Activated T-cell treated with anti-CD3 and anti-CD28 coated beads, Interleukin-2, amount 50 U/mL, for 4 hours (primary cell): ENCODE data around the gene RWDD4. TPM values are rescaled to one million over a fixed set of nuclear protein-coding genes. Genes with fewer than 3 reads are reported as not detected.
A peak's percentile ranks its signal among the peaks of the same experiment; 100 is the strongest.

Experiments used
- ATAC-seq, 2 donors: fragments of 200-7000 bp; cut with Tn5 transposase; one replicate each; pipeline ENCODE4 v1.10.0; 2021
- DNase-seq: peaks from one replicate; pipeline ENCODE4 v3.0.0-alpha.2; 2020
- H3K27me3 Mint-ChIP-seq: one replicate; pipeline ENCODE4 v1.8.0; 2021; ENCODE audit warnings: low read depth, mixed read lengths
- H3K36me3 Mint-ChIP-seq: one replicate; pipeline ENCODE4 v1.8.0; 2022; ENCODE audit warnings: mixed read lengths; ENCODE audit not compliant: insufficient read depth
- H3K4me1 Mint-ChIP-seq: one replicate; pipeline ENCODE4 v1.8.0; 2021; ENCODE audit warnings: low read depth, mixed read lengths
- H3K4me3 Mint-ChIP-seq: one replicate; pipeline ENCODE4 v1.8.0; 2021; ENCODE audit warnings: mild to moderate bottlenecking, moderate library complexity, mixed read lengths
- H3K9me3 Mint-ChIP-seq: one replicate; pipeline ENCODE4 v1.8.0; 2021; ENCODE audit warnings: mixed read lengths
- total RNA-seq, 3 donors: library from RNA; stranded (reverse); gene quantifications; one replicate each; pipeline ENCODE4 v1.2.1, GENCODE V29; 2021

Gene RWDD4
- 10 to 100 TPM; 28.0 to 30.7 (median 29.7) TPM for total RNA-seq

DNA sequence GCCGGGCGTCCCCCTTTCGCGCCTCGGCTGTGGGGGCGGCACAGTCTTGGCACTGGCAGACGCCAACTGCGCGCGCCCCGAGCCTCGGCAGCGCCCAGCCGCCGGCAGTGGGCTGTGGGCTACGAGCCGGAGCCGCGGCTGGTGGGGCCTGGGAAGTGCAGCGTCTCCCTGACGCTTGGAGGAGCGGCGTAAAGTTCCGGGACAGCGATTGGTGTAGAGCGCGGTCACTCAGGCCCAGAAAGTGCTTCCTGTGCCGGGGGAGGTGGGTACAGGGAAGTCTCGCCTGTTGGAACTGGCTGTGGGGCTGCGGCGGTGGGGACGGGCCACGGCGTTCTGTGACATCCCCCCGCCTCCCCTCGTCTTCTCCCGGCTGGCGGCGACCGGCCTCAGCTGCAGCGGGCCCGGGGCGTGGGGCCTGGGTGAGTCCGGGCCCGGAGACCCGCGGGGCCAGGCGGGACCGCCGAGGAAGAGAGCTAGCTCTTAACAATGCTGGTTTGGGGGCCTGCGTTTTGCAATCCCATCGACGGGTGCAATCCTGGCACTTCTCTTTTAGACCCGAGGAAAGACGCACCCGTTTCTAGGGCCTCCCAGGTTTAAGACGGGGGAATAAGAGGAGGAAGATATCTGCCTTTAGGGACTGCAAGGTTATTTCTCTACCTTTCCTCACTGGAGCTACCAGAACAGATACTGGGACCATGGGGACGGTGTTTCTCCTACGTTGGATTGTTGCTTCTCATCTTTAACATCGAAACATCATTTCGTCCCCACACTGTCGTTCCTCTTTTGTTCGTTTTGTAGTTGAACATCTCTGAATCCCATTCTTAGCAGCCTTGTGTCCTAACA lies at the start of gene RWDD4, which contains the start of gene TRAPPC11:
Gene RWDD4 (minus strand): TSS at position 157 of the 843 bp plus-strand sequence. CDS start 233 bp downstream, outside the sequence.
Gene TRAPPC11 (plus strand): TSS at position 265 of the 843 bp plus-strand sequence. CDS start 4,575 bp downstream, outside the sequence.
- DNase-seq: peak; percentile 92
- Mint-ChIP-seq H3K4me1 (peaks cover 29% of the 10 kb centered on the region), H3K27me3 (no peaks in the 10 kb centered on the region)

DNA sequence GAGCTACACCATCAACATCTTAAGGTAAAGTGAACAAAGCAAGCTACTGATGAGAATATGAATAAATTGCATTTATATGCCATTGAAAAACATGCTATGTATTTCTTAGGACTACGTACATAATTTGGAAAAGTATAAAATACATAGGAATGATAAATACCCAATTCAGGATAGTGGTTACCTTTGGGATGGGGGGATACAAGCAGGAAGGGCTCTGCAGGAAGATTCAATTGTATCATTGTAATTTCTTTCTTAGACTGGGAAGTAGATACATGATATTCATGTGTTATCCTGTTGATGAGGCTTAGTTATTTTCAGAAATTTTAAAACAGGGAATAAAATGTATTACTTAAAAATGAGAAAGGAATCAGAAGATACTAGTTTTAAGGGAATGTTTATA lies 43.5 kb upstream of the RWDD4 start:
- H3K9me3 Mint-ChIP-seq: no peaks in the 10 kb centered on the region
- no peaks in the 10 kb centered on the region for H3K27me3 Mint-ChIP-seq
- ATAC-seq: no peak
- H3K4me1 Mint-ChIP-seq: no peaks in the 10 kb centered on the region
- no peak overlapping the region for H3K4me3 Mint-ChIP-seq
- H3K36me3 Mint-ChIP-seq: peaks cover 48% of the 10 kb centered on the region
- DNase-seq: no peak

More for the DNA sequence above, at the start of gene RWDD4, which contains the start of gene TRAPPC11:
- ATAC-seq: peak; percentile 99
- Mint-ChIP-seq H3K9me3 (no peaks in the 10 kb centered on the region), H3K36me3 (peaks cover 3% of the 10 kb centered on the region), H3K4me3 (peak within 1 kb of the TSS; percentile 94)

DNA sequence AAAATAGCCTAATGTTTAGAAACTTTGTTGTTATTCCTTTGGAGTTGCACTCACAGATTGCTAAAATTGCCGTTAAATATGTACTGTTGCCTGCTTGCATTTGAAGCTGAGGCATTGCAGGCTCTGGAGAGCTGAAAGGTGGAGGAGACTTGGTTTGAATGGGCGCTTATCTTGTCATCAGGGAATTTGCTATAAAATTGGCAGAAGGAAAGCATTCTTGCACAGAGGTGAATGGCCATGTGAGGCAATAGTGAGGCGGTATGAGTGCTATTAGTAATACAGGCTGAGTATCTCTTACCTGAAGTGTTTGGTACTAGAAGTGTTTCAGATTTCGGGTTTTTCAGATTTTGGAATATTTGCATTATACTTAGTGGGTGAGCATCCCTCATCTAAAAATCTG lies 41.4 kb upstream of the RWDD4 start:
- Mint-ChIP-seq H3K36me3 (peaks cover 56% of the 10 kb centered on the region), H3K4me3 (no peak overlapping the region), H3K4me1 (no peaks in the 10 kb centered on the region), H3K27me3 (no peaks in the 10 kb centered on the region), H3K9me3 (no peaks in the 10 kb centered on the region)
- ATAC-seq (no peak), DNase-seq (no peak)

- no peaks in the 10 kb centered on the region for H3K9me3 Mint-ChIP-seq
- no peaks in the 10 kb centered on the region for H3K4me1 Mint-ChIP-seq
- ATAC-seq (no peak), DNase-seq (no peak)
- H3K27me3 Mint-ChIP-seq: no peaks in the 10 kb centered on the region
- H3K36me3 Mint-ChIP-seq: peaks cover 52% of the 10 kb centered on the region
- H3K4me3 Mint-ChIP-seq: no peak overlapping the region
Observed at GRCh38 chr4:183698909-183699308, 39.9 kb upstream of the RWDD4 start.

DNA sequence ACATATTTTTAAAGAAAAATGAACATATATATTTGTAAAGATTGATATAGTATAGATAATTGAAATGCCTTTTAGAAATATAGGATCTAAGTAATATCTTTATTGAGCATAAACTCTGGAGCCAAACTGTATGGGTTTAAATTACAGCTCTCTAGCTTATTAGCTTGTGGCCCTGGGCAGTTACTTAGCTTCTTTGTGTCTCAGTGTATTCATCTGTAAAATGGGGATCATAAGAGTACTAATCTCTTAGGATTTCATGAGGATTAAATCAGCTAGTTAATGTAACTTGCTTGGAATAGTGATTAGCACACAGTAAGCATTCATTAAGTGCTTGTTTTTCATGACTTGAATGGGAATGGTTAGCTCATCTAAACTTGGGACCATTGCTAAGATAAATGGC lies 32.9 kb upstream of the RWDD4 start:
- H3K9me3 Mint-ChIP-seq: no peaks in the 10 kb centered on the region
- H3K27me3 Mint-ChIP-seq: no peaks in the 10 kb centered on the region
- DNase-seq: no peak
- H3K36me3 Mint-ChIP-seq: peaks cover 39% of the 10 kb centered on the region
- no peak overlapping the region for H3K4me3 Mint-ChIP-seq
- no peaks in the 10 kb centered on the region for H3K4me1 Mint-ChIP-seq
- ATAC-seq: no peak

DNA sequence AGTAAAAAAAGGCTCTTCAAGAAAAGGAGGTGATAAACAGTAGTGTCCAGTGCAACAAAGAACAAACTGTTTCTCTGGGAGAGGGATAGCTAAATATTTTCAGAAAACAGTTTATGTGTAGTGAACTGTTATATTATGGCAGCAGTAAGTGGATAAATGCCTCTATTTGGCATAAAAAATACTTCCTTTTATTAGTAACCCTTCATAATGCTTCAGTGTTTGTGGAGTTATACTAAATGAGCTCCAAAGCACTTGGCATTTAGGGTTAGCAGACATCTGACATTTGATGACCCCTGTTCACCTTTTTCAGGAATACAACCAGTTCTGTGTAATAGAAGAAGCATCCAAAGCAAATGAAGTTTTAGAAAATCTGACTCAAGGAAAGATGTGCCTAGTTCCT lies 32.0 kb upstream of the RWDD4 start:
- Mint-ChIP-seq H3K9me3 (no peaks in the 10 kb centered on the region), H3K36me3 (peaks cover 38% of the 10 kb centered on the region), H3K27me3 (no peaks in the 10 kb centered on the region), H3K4me1 (no peaks in the 10 kb centered on the region), H3K4me3 (no peak overlapping the region)
- ATAC-seq (no peak), DNase-seq (no peak)

GRCh38 chr4:183688216-183688615 lies 29.2 kb upstream of the RWDD4 start:
- no peaks in the 10 kb centered on the region for H3K27me3 Mint-ChIP-seq

DNA sequence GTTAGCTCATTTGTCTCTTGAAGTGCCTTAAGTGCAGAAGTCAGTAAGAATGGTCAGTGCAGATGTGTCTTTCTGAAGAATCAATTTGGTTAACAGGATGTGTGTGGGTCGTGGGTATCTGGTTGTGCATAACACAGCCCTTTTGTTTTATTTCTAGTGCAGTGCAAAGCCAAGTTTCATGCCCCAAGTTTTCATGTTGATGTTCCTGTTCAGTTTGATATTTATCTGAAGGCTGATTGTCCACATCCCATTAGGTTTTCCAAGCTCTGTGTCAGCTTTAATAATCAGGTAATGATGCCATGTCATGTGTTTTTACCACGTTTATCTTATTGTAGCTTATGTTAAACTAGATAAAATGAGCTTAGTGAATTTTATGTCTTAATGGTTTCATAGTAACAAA lies 27.5 kb upstream of the RWDD4 start:
- DNase-seq (no peak), ATAC-seq (no peak)
- no peak overlapping the region for H3K4me3 Mint-ChIP-seq
- H3K9me3 Mint-ChIP-seq: no peaks in the 10 kb centered on the region
- H3K27me3 Mint-ChIP-seq: no peaks in the 10 kb centered on the region
- no peaks in the 10 kb centered on the region for H3K4me1 Mint-ChIP-seq
- peaks cover 32% of the 10 kb centered on the region for H3K36me3 Mint-ChIP-seq

More at GRCh38 chr4:183688216-183688615, 29.2 kb upstream of the RWDD4 start:
- DNase-seq: no peak
- Mint-ChIP-seq H3K4me1 (no peaks in the 10 kb centered on the region), H3K4me3 (no peak overlapping the region), H3K36me3 (peaks cover 32% of the 10 kb centered on the region), H3K9me3 (no peaks in the 10 kb centered on the region)
- ATAC-seq: no peak

DNA sequence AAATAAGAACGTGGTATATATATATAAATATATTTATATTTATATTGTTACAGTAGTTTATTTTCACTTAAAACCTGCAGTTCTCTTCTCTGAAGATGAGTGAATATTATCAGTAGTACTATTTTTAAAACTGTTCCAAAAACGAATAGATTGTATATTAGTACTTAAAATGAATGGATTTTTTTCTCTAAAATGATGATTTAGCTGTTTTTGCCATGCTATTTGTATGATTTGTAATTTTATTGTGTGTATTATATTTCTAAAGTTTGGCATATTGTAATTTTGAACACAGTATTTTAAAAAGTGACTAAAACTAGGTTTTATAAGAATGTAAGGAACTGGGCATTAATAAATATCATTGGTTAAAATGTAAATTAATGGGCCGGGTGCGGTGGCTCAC lies 22.1 kb upstream of the RWDD4 start:
- H3K4me1 Mint-ChIP-seq: no peaks in the 10 kb centered on the region
- ATAC-seq (no peak), DNase-seq (no peak)
- H3K27me3 Mint-ChIP-seq: no peaks in the 10 kb centered on the region
- peaks cover 24% of the 10 kb centered on the region for H3K36me3 Mint-ChIP-seq
- no peaks in the 10 kb centered on the region for H3K9me3 Mint-ChIP-seq
- no peak overlapping the region for H3K4me3 Mint-ChIP-seq

DNA sequence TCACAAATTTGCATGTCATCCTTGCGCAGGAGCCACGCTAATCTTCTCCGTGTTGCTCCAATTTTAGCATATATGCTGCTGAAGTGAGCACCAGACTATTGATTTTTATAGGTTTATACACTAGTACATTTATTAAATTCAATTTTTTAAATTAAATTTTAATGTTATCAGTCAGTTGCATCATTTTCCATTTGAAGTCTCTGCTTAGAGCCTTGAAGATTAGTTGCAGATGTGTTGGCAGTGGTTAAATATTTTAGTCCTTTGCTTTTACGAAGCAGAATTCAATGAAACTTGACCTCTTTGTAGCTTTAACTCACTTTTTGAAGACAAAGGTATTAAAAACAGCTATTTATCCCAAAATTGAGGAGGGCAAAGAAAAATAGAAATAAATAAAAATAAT lies 16.6 kb upstream of the RWDD4 start:
- Mint-ChIP-seq H3K9me3 (no peaks in the 10 kb centered on the region), H3K4me3 (no peak overlapping the region), H3K27me3 (no peaks in the 10 kb centered on the region), H3K36me3 (peaks cover 20% of the 10 kb centered on the region), H3K4me1 (no peaks in the 10 kb centered on the region)
- no peak for ATAC-seq
- DNase-seq: no peak

GRCh38 chr4:183674153-183674552 lies 15.2 kb upstream of the RWDD4 start:
- Mint-ChIP-seq H3K9me3 (no peaks in the 10 kb centered on the region), H3K4me1 (no peaks in the 10 kb centered on the region), H3K36me3 (peaks cover 29% of the 10 kb centered on the region), H3K27me3 (no peaks in the 10 kb centered on the region), H3K4me3 (no peak overlapping the region)
- ATAC-seq (no peak), DNase-seq (no peak)

GRCh38 chr4:183670960-183671555 lies 12.1 kb upstream of the RWDD4 start:
- DNase-seq (no peak), ATAC-seq (no peak)
- H3K36me3 Mint-ChIP-seq: peaks cover 36% of the 10 kb centered on the region
- no peaks in the 10 kb centered on the region for H3K4me1 Mint-ChIP-seq
- no peak overlapping the region for H3K4me3 Mint-ChIP-seq
- H3K27me3 Mint-ChIP-seq: no peaks in the 10 kb centered on the region
- no peaks in the 10 kb centered on the region for H3K9me3 Mint-ChIP-seq

DNA sequence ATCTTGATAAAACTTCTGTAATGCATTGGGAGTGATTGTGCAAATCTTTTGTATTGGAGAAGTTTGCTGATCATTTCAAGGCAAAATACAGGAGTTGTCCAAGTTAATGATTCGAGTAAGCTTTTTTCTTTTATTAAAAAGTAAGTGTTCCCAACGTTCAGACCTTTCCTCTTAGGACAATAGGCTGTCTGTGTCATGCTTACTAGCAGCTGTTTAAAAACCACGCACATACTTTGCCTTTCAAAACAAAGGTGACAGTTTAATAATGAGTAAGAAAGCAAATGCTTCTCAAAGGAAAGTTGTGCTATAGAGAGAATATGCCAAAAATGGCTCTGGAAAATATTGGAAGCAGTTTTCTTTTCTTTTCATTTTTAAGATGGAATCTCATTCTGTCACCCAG lies 11.3 kb upstream of the RWDD4 start:
- peaks cover 38% of the 10 kb centered on the region for H3K36me3 Mint-ChIP-seq
- H3K27me3 Mint-ChIP-seq: no peaks in the 10 kb centered on the region
- no peaks in the 10 kb centered on the region for H3K9me3 Mint-ChIP-seq
- peaks cover 2% of the 10 kb centered on the region for H3K4me1 Mint-ChIP-seq
- H3K4me3 Mint-ChIP-seq: no peak overlapping the region
- DNase-seq: no peak
- ATAC-seq: no peak

DNA sequence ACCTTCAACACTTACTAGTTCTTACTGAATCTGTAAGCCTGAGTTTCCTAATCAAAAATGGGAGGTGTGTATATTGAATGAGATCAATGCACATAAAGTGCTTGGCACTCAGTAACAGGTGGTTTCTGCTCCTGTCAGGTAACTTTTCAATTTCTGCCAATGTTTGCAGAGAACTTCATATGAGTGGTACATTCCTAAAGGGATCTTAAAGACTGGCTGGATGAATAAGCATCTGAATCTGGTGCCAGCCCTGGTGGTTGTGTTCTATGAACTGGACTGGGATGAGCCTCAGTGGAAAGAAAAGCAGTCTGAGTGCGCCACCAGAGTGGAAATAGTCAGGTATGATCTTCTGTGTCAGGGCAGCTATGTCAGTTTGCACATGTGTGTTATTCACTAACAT lies 7.1 kb upstream of the RWDD4 start:
- Mint-ChIP-seq H3K4me1 (peaks cover 6% of the 10 kb centered on the region), H3K4me3 (no peak overlapping the region), H3K27me3 (no peaks in the 10 kb centered on the region), H3K36me3 (peaks cover 41% of the 10 kb centered on the region), H3K9me3 (no peaks in the 10 kb centered on the region)
- ATAC-seq (no peak), DNase-seq (no peak)

- Mint-ChIP-seq H3K4me1 (peaks cover 29% of the 10 kb centered on the region), H3K36me3 (peaks cover 6% of the 10 kb centered on the region), H3K4me3 (peak overlapping the region; percentile 94), H3K9me3 (no peaks in the 10 kb centered on the region), H3K27me3 (no peaks in the 10 kb centered on the region)
- no peak for ATAC-seq
- DNase-seq: no peak
Observed at GRCh38 chr4:183659872-183660242, 872 bp upstream of the RWDD4 start.
